ENCODE data around the gene CNTRL.
"Not testable (repeated sequence)": the region's sequence is repeated elsewhere in the genome, so short reads cannot be mapped to it uniquely, and the experiment has no call there.

The CNTRL gene

GRCh38 chr9:121125590-121125989 is 50.8 kb downstream of the CNTRL start:
- ATAC-seq (ENCODE audit: low read depth) (no peak), DNase-seq (ENCODE audit: low spot score in 2 of 2) (no peak)
- peaks cover 2% of the 10 kb centered on the region for H3K9me3 Mint-ChIP-seq
- H3K4me1 Mint-ChIP-seq, result peaks cover 47% of the 10 kb centered on the region
- peaks cover 36% of the 10 kb centered on the region for H3K36me3 Mint-ChIP-seq
- H3K27ac Mint-ChIP-seq, result no peak overlapping the region
- H3K27me3 Mint-ChIP-seq, result no peaks in the 10 kb centered on the region
- H3K4me3 Mint-ChIP-seq, result no peak overlapping the region

DNA sequence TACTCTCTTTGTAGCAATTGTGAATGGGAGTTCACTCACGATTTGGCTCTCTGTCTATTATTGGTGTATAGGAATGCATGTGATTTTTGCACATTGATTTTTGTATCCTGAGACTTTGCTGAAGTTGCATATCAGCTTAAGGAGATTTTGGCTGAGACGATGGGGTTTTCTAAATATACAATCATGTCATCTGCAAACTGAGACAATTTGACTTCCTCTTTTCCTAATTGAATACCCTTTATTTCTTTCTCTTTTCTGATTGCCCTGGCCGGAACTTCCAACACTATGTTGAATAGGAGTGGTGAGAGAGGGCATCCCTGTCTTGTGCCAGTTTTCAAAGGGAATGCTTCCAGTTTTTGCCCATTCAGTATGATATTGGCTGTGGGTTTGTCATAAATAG is 54.6 kb downstream of the CNTRL start:
- not testable (repeated sequence) for H3K27me3 Mint-ChIP-seq; H3K9me3 Mint-ChIP-seq; ATAC-seq (ENCODE audit: low read depth); DNase-seq (ENCODE audit: low spot score in 2 of 2)
- peaks cover 48% of the 10 kb centered on the region for H3K36me3 Mint-ChIP-seq
- H3K4me3 Mint-ChIP-seq, result peak overlapping the region; percentile 62
- H3K4me1 Mint-ChIP-seq, result peaks cover 49% of the 10 kb centered on the region
- H3K27ac Mint-ChIP-seq, result peak overlapping the region; percentile 19

DNA sequence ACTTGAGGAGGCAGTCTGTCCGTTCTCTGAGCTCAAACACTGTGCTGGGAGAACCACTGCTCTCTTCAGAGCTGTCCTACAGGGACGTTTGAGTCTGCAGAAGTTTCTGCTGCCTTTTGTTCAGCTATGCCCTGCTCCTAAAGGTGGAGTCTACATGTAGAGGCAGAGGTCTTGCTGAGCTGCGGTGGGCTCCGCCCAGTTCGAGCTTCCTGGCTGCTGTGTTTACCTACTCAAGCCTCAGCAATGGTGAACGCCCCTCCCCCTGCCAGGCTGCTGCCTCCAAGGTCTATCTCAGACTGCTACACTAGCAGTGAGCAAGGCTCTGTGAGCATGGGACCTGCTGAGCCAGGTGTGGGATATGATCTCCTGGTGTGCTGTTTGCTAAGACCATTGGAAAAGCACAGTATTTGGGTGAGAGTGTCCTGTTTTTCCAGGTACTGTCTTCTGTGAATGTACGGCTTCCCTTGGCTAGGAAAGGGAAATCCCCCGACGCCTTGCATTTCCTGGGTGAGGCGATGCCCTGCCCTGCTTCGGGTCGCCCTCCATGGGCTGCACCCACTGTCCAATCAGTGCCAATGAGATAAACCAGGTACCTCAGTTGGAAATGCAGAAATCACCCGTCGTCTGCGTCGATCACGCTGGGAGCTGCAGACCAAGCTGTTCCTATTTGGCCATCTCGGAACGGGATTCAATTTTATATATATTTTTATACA is 58.5 kb downstream of the CNTRL start:
- no peaks in the 10 kb centered on the region for H3K27me3 Mint-ChIP-seq

GRCh38 chr9:121135642-121136041 is 60.9 kb downstream of the CNTRL start:
- Mint-ChIP-seq H3K27me3 (no peaks in the 10 kb centered on the region), H3K9me3 (no peaks in the 10 kb centered on the region), H3K36me3 (peaks cover 47% of the 10 kb centered on the region), H3K27ac (peak overlapping the region; percentile 32), H3K4me3 (no peak overlapping the region), H3K4me1 (peaks cover 30% of the 10 kb centered on the region)
- ATAC-seq (ENCODE audit: low read depth) (no peak), DNase-seq (ENCODE audit: low spot score in 2 of 2) (no peak)

More for the DNA sequence above, 58.5 kb downstream of the CNTRL start:
- peaks cover 52% of the 10 kb centered on the region for H3K36me3 Mint-ChIP-seq
- DNase-seq (ENCODE audit: low spot score in 2 of 2) (peak; percentile 28 to 35), ATAC-seq (ENCODE audit: low read depth) (peak; percentile 96)
- peaks cover 2% of the 10 kb centered on the region for H3K9me3 Mint-ChIP-seq
- peaks cover 50% of the 10 kb centered on the region for H3K4me1 Mint-ChIP-seq
- peak overlapping the region; percentile 66 for H3K4me3 Mint-ChIP-seq
- H3K27ac Mint-ChIP-seq, result peak overlapping the region; percentile 73

GRCh38 chr9:121138561-121138960 is 63.8 kb downstream of the CNTRL start:
- no peaks in the 10 kb centered on the region for H3K27me3 Mint-ChIP-seq
- H3K36me3 Mint-ChIP-seq, result peaks cover 46% of the 10 kb centered on the region
- H3K4me3 Mint-ChIP-seq, result no peak overlapping the region
- no peaks in the 10 kb centered on the region for H3K9me3 Mint-ChIP-seq
- peaks cover 8% of the 10 kb centered on the region for H3K4me1 Mint-ChIP-seq
- ATAC-seq (ENCODE audit: low read depth) (no peak), DNase-seq (ENCODE audit: low spot score in 2 of 2) (no peak)
- peak overlapping the region; percentile 67 for H3K27ac Mint-ChIP-seq

DNA sequence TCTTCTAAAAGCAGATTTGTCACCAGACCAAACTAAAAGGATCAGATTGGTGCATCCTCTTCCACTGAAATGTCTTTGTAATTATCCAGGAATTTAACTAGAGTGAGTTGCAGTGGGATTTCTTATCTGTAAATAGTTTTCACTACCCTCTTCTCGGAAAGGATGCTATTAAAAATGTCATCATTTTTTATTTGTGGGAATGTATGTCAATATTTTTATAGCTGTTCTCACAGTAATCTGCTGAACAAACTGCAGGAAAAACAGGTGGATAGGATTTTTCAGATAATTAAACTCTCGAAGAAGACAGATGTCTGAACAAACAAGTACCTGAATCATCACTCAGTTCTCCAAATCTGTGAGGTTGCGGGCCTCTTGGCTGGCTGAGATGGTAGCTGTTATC is 64.2 kb downstream of the CNTRL start:
- DNase-seq (ENCODE audit: low spot score in 2 of 2), result no peak
- ATAC-seq (ENCODE audit: low read depth), result no peak
- no peaks in the 10 kb centered on the region for H3K9me3 Mint-ChIP-seq
- peak overlapping the region; percentile 67 for H3K27ac Mint-ChIP-seq
- H3K4me1 Mint-ChIP-seq, result peaks cover 8% of the 10 kb centered on the region
- H3K4me3 Mint-ChIP-seq, result no peak overlapping the region
- H3K27me3 Mint-ChIP-seq, result no peaks in the 10 kb centered on the region
- peaks cover 46% of the 10 kb centered on the region for H3K36me3 Mint-ChIP-seq

- H3K36me3 Mint-ChIP-seq, result peaks cover 51% of the 10 kb centered on the region
- ATAC-seq (ENCODE audit: low read depth) (no peak), DNase-seq (ENCODE audit: low spot score in 2 of 2) (no peak)
- H3K4me3 Mint-ChIP-seq, result no peak overlapping the region
- H3K4me1 Mint-ChIP-seq, result peaks cover 6% of the 10 kb centered on the region
- no peaks in the 10 kb centered on the region for H3K27me3 Mint-ChIP-seq
- peak overlapping the region; percentile 68 for H3K27ac Mint-ChIP-seq
- H3K9me3 Mint-ChIP-seq, result no peaks in the 10 kb centered on the region
Observed at GRCh38 chr9:121140162-121140561, 65.4 kb downstream of the CNTRL start.

GRCh38 chr9:121141306-121141705 is 66.6 kb downstream of the CNTRL start:
- Mint-ChIP-seq H3K9me3 (no peaks in the 10 kb centered on the region), H3K4me3 (no peak overlapping the region), H3K27ac (peak overlapping the region; percentile 39), H3K27me3 (no peaks in the 10 kb centered on the region), H3K36me3 (peaks cover 50% of the 10 kb centered on the region), H3K4me1 (peaks cover 6% of the 10 kb centered on the region)
- ATAC-seq (ENCODE audit: low read depth), result no peak
- DNase-seq (ENCODE audit: low spot score in 2 of 2), result no peak

DNA sequence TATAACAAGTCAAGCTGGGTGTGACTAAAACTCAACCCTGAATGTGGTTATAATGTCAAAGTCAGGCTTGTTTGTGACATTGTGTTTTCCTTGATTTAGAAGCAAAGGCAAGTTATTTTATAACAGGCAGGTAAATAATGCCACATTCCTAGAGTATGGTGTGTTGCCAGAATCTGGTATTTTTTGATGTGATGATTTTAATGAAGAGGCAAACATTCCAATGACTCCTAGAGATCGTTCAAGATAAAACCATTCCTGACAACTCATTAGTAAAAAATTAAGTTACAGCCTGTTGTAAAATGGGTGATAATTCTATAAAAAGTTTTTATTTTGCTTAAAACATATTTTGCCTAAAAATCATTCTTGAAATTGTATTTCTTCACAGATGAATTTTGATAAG is 67.0 kb downstream of the CNTRL start:
- H3K36me3 Mint-ChIP-seq, result peaks cover 51% of the 10 kb centered on the region
- no peak for ATAC-seq (ENCODE audit: low read depth)
- no peak for DNase-seq (ENCODE audit: low spot score in 2 of 2)
- H3K27ac Mint-ChIP-seq, result peak overlapping the region; percentile 39
- H3K9me3 Mint-ChIP-seq, result no peaks in the 10 kb centered on the region
- H3K4me3 Mint-ChIP-seq, result no peak overlapping the region
- no peaks in the 10 kb centered on the region for H3K27me3 Mint-ChIP-seq
- peaks cover 5% of the 10 kb centered on the region for H3K4me1 Mint-ChIP-seq

- Mint-ChIP-seq H3K27ac (peak overlapping the region; percentile 36), H3K4me3 (no peak overlapping the region), H3K9me3 (no peaks in the 10 kb centered on the region), H3K36me3 (peaks cover 59% of the 10 kb centered on the region), H3K27me3 (no peaks in the 10 kb centered on the region), H3K4me1 (peaks cover 2% of the 10 kb centered on the region)
- DNase-seq (ENCODE audit: low spot score in 2 of 2), result no peak
- ATAC-seq (ENCODE audit: low read depth), result no peak
Observed at GRCh38 chr9:121143771-121144170, 69.0 kb downstream of the CNTRL start.

DNA sequence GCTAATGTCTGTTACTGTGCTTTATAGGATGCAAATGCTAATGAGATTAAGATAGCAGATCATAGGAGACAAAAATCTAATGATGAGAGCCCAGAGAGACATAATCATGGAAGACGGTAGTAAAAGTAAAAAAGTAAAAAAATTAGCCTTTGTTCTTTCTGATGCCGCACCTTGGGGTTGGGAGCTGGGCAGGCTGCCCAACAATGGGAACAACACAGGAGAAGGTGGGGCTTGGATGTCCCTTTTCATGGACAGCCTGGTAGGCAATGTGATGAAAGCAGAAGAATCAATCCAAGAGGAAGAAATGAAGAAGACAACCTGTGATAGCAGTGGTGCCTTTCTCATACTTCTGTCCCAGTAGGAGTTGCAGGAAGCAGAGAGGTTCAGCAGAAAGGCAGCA is 69.7 kb downstream of the CNTRL start:
- no peak for ATAC-seq (ENCODE audit: low read depth)
- Mint-ChIP-seq H3K27ac (peak overlapping the region; percentile 28), H3K4me1 (peaks cover 2% of the 10 kb centered on the region), H3K4me3 (no peak overlapping the region), H3K36me3 (peaks cover 63% of the 10 kb centered on the region), H3K9me3 (no peaks in the 10 kb centered on the region), H3K27me3 (no peaks in the 10 kb centered on the region)
- no peak for DNase-seq (ENCODE audit: low spot score in 2 of 2)

DNA sequence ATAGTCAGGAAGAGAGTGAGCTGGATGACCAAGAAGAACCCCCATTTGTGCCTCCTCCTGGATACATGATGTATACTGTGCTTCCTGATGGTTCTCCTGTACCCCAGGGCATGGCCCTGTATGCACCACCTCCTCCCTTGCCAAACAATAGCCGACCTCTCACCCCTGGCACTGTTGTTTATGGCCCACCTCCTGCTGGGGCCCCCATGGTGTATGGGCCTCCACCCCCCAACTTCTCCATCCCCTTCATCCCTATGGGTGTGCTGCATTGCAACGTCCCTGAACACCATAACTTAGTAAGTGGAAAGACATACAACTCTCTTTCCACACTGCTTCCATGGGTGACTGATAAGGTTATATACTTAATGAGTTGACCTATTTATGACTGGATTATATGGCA is 75.4 kb downstream of the CNTRL start:
- DNase-seq (ENCODE audit: low spot score in 2 of 2) (no peak), ATAC-seq (ENCODE audit: low read depth) (no peak)
- H3K4me1 Mint-ChIP-seq, result peaks cover 20% of the 10 kb centered on the region
- no peak overlapping the region for H3K4me3 Mint-ChIP-seq
- H3K9me3 Mint-ChIP-seq, result no peaks in the 10 kb centered on the region
- no peaks in the 10 kb centered on the region for H3K27me3 Mint-ChIP-seq
- peaks cover 61% of the 10 kb centered on the region for H3K36me3 Mint-ChIP-seq
- peak overlapping the region; percentile 50 for H3K27ac Mint-ChIP-seq

DNA sequence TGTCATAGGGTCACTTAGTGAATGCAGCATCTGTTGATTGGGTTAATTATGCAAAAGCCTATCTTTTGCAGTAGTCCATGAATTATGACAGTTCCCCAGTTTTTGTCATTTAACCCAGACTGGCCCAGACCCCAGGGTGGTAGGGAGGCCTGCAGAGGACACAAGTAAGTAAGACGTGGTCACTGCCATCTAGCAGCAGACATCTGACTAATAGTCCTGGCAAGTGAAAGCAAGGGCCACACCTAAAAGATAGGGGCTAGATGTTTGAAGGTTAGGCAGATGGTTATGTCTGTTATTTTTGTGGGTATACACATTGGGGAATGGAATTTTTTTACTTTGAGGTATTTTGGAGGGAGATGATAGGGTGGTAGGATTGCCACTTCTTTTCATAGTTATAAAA is 78.9 kb downstream of the CNTRL start:
- Mint-ChIP-seq H3K27me3 (no peaks in the 10 kb centered on the region), H3K36me3 (peaks cover 46% of the 10 kb centered on the region)
- ATAC-seq (ENCODE audit: low read depth), result no peak

DNA sequence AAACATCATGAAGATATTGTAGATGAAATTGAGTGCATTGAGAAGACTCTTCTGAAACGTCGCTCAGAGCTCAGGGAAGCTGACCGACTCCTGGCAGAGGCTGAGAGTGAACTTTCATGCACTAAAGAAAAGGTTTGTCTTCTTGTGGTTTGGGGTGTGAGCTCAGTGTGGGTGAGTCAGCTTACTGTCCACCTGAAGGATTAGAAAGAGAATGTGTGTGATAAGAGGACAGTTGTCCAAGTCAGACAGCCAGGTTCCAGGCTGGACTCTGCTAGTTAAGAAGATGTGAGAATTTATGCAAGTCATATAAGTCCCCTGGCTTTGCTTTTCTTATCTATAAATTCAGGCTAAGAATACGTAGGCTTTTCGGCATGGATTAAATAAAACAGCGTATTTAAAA is 80.0 kb downstream of the CNTRL start:
- Mint-ChIP-seq H3K36me3 (peaks cover 44% of the 10 kb centered on the region), H3K4me3 (no peak overlapping the region), H3K27ac (peak overlapping the region; percentile 55), H3K27me3 (no peaks in the 10 kb centered on the region), H3K4me1 (peaks cover 34% of the 10 kb centered on the region), H3K9me3 (no peaks in the 10 kb centered on the region)
- DNase-seq (ENCODE audit: low spot score in 2 of 2) (no peak), ATAC-seq (ENCODE audit: low read depth) (no peak)

More for the DNA sequence above, 78.9 kb downstream of the CNTRL start:
- H3K9me3 Mint-ChIP-seq, result no peaks in the 10 kb centered on the region
- H3K4me3 Mint-ChIP-seq, result no peak overlapping the region
- H3K4me1 Mint-ChIP-seq, result peaks cover 26% of the 10 kb centered on the region
- peak overlapping the region; percentile 80 for H3K27ac Mint-ChIP-seq
- DNase-seq (ENCODE audit: low spot score in 2 of 2), result no peak

DNA sequence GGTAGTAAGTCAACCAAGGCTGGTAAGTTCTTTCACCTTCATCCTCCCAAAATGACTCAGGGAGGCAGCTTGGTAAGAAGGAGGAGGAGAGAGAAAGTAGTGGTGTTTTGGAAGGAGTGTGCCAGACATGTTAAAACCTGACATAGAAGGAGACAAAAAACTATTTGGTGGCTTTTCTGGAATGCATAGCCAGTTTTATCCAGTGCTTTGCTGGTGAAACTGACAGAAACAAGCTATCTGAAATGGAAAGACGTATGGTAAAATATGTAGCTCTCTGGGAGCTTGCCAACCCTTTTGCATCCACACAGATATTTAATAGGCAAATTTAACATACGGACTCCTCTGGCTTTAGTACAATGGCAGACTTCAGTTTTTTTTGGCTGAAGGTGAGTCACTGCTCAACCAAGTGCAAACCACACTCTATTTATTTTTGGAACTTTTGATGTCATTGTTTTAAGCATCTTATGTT is 81.5 kb downstream of the CNTRL start:
- Mint-ChIP-seq H3K27me3 (no peaks in the 10 kb centered on the region), H3K9me3 (no peaks in the 10 kb centered on the region), H3K4me1 (peaks cover 43% of the 10 kb centered on the region), H3K27ac (peak overlapping the region; percentile 87), H3K36me3 (peaks cover 41% of the 10 kb centered on the region), H3K4me3 (peak overlapping the region; percentile 25)
- ATAC-seq (ENCODE audit: low read depth), result peak; percentile 92
- DNase-seq (ENCODE audit: low spot score in 2 of 2), result peak in 1 of 2 donors; percentile 32

Measured in memory B cell (primary cell).